HL-60/S4 (cell line): ENCODE results near the gene GBX1.

ENCODE experiments used
- in situ Hi-C: fragments of 300-500 bp; cut with MboI; formaldehyde crosslinking; loops from 2 replicates; pipeline ENCODE4 v1.14.3; 2022; ENCODE audit warnings: low sequenced_read_pairs

The GBX1 gene

DNA sequence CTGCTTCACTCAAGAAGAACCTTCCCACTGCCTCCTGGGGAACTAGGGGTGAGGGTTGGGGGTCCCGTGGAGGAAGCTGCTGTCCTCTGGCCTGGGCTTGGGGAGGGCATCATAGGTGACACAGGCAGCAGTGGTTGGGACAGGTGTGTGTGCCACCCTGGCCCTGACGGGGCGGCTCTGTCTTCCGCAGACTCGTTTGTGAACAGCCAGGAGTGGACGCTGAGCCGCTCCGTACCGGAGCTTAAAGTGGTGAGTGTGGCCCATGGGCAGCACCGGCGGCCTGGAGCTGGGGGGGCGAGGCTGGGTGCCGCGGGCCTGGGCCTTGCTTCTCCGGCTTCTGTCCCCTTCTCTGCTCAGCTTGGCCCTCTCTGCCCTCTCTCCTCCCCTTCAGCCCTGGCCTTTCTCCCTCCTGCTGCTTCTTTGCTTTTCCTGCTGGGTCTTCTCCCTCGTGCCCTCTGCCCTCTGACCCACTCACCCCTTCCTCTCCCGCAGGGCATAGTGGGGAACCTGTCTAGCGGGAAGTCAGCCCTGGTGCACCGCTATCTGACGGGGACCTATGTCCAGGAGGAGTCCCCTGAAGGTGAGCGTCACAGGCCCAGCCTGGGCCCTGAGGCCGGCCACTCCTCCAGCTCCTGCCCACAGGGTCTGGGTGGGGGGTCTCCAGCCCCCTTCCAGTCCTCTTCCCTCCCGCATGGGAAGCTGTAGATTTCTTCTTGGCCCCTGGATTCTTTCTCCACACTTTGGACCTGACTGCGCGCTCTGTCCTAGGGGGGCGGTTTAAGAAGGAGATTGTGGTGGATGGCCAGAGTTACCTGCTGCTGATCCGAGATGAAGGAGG lies 50.7 kb downstream of the GBX1 start:
- in situ Hi-C loops, result no loop called here

DNA sequence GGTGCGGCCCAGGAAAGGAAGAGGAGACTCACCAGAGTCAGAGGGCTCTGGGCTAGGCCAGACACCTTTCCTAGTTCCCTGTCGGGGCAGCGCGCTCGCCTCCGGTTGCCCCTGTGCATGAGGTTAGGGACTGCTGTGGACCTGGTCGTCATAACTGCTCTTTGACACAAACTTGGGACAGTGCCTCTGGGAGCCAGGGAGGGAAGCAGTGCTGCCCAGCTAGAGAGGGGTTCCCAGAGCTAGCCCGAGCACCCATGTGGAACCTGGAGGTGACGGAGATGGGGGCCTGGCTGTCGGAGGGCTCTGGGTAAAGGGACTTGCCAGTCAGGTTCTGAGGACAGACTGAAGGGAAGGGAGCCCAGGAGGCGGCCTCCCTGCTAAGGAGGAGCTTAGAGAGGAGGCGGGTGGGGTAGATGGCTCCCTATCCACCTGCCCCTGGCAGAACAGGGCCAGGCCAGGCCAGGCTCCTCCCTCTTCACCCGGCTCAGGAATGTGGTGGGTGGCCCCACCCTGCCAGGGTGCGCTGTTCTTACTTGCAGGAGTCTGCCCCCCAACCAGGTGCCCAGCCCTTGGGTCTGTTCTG lies 51.6 kb downstream of the GBX1 start:
- in situ Hi-C loops, result no loop called here

DNA sequence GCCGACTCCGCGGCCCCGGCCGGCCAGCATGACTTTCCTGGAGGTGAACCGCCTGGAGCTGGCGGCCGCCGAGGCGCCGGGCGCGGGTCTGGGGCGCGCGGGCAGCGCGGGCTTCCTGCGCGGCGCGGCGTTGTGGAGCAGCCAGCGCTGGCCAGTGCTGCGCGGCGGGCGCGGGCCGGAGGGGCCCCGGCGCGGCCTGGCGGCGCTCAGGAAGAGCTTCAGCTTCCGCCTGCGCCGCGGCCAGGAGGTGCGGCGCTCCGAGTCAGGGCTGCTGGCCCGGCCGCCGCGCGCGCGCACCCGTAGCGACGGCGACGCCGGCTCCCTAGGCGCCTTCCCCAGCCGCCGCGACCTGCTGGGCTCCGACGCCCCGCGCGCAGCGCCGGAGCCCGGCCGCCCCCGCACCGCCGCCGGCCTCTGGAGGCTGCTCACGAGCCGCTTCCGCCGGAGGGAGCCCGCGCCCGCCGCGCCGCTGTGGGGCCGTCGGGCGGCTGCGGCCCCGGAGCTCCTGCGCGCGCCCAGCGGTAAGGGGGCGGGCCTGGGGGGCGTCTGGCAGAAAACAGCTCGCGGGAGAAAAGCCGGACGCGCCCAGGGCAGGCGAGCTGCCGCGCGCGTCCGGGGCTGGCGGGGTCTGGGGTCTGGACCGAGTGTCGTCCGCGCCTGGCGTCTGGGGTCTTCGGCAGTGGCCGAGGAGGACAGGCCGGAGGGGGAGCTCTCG lies 52.2 kb downstream of the GBX1 start:
- in situ Hi-C loops, result no loop called here

DNA sequence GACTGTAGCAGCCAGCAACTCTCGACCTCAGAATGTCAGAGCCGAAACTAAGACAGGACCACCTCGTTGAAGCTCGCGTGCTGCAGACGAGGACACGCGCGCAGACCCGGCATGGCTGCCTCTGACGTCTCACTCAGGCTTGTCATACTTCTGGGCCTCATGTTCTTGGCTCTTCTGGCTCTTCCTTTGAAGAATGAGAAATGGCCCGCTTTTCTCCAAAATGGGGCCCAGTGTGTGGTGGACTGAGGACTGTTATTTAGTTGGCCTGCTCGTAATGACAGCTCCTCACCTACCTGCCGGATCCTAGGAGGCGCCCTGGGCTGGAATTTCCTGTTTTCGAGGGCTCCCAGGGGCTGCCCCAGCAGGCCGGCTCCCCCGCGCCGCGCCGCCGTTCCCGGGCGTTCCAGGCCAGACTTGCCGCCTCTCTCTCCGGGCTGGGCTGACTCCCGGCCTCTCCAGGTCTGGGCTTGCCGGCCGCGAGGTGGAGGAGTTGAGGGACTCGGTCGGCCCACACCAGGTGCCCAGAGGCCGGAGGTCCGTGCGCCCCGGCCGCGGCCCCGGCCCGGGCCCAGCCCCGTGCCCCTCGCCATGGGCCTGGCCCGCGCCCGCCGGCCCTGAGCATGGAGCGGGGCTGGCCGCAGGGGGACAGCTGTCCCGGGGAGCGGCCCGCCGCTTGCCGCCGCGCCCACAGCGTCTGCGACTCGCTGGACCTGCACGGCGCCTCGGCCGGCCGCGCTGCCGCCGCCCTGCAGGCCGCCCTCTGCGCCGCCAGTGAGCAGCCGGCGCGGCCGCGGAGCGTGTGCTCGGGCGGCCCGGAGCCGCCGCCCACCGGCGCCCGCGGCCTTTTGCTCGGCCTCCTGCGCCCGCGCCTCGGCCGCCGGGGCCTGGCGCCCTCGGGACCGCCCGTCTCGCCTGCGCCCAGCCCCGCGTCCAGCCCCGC lies 53.1 kb downstream of the GBX1 start:
- in situ Hi-C loops, result no loop called here

DNA sequence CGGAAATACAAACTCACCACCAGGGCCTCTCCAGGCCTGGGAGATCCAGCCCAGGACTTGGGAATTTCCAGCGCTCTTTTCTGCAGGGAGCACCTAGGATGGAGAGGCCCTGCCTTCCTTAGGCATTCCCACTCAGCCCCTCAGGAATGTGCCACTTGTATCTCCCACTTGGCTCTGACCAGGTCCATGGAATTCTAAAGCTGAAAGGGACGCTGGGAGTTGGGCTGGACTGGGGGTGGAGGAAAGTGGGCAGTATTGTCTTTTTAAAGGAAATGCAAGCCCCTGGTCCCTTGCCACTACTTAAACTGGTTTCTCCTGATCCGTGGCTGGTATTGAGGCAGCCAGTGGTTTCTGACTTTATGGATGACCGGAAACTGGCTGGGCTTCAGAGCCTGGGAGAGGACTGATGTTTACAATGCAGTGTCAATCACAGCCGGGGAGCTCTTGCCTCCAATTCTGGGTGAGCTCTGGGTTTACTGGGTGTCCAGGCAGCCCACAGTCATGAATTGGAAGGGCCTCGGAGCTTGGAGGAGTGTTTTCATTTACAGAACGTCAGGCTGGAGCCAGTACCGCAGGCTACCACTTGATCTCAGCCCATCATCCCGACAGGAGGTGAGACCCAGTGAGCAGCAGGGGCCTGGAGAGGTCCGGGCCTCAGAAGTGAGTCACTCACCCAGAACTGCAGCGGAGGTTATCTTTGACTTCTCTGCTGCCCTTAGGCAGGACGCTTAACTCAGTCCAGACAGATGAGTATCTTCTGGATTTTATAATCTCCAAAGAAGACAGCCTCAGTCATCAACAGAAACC lies 53.9 kb downstream of the GBX1 start:
- in situ Hi-C loops, result no loop called here

DNA sequence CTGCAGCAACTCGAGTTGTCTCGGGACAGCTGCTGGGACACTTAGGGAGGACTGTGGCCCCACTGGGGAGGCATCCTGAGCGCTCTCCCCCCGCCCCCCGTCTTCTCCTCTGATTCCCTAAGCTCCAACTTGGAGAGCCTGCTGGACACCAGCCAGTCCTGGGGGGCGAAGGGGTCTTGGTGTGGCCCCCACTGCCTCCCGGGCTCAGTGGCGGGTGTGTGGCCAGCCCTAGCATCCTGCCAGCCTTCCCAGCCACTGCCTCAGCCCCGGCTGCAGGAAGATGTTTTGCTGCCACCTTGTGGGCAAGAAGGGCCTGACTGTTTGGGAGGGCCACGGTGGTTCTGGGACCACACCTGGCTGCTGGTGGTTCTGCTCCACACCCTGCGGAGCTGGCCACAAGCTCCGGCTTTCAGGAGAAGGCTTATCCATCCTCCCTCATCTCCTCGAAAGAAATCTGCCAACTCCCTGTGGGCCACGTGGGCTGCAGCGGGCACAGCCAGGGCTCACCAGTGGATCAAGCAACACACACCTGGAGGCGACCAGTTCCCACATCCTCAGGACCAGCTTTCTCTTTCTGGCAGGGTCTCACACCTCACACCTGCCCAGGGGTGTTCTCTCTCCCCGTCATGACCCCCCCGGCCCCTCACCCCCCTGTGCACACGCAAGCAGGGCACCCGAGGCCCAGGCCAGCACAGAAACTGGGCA lies 56.4 kb downstream of the GBX1 start:
- in situ Hi-C loops, result no loop called here

DNA sequence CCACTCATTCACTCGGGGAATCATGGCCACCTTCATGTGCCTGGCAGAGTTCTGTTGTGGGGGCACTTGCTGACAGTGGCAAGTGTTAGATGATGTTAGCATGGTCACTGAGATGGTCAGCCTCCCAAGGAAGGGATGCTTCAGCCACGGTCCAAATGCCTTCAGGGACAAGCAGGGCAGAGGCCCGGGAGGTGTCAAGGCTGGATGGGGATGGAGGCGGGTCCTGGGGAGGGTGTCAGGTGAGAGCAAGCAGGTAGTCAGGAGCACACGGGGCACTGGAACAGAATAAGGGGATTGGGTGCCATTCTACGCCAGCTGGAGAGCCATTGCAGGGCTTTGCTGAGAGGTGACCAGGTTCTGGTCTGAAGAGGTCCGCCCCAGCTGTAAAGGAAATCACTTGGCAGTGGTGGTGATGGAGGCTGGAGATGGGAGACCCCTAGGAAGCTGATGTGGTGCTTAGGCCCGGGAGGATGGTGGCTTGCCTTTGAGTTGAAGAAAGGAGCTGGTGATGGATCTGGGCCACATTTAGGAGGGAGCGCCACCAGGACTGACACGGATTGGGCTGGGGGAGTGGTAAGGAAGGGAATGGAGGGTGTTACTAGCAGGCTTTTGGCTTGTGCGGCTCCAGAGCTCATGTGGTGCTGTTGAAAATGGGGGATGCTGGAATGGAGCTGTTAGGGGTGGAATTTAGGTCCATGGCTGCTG lies 57.1 kb downstream of the GBX1 start:
- in situ Hi-C loops, result no loop called here

DNA sequence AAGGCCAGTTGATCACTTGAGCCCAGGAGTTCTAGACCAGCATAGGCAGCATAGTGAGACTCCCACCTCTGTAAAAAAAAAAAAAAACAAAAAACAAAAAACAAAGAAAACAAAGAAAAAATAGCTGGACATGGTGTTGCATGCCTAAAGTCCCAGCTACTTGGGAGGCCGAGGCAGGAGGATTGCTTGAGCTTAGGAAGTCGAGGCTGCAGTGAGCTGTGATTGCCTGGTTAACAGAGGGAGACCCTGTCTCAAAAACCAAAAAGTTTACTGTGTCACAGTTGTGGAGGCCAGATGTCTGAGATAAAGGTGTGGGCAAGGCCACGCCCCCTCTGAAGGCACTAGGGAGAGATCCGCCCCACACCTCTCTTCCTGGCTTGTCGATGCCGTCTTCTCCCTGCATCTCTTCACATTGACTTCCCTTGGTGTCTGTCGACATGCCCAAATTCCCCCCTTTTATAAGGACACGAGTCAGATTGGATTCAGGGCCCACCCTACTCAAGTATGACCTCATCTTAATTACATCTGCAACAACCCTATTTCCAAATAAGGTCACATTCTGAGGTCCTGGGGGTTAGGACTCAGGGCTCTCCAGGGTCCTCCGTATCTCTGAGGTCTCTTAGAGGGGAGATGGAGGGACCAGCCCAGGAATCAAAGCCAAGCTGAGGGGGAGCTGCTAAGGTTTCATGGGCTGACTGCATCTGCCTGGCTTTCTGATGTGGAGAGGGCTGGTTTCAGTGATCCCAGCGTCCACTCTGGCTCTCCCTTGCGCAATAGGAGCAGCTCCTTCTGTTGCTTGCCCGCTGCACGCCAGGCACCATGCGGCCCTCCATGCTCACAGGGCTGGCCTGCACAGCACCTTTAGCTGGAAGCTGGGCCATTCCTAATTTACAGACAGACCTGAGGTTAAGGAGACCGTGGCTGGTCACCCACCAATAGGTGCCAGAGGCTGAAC lies 58.1 kb downstream of the GBX1 start:
- in situ Hi-C loops, result no loop called here

DNA sequence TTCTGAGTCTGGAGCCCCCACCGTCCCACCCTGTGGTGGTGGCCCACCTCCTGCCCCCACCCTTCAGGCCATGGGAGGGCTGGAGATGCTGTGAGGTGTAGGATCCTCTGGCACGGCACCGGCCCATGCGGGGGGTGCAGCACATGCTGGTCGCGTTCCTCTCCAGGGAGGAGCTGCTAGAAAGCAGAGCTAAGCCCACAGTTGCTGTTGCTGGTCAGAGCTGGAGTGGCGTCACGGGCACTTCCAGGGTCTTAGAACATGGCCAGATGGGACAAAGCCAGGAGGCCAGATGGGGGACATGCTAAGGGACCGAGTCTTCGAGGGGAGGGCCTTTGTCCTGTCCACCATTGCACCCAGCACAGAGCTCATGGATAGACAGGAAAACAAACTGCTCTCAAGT lies 59.6 kb downstream of the GBX1 start:
- in situ Hi-C loops, result no loop called here

DNA sequence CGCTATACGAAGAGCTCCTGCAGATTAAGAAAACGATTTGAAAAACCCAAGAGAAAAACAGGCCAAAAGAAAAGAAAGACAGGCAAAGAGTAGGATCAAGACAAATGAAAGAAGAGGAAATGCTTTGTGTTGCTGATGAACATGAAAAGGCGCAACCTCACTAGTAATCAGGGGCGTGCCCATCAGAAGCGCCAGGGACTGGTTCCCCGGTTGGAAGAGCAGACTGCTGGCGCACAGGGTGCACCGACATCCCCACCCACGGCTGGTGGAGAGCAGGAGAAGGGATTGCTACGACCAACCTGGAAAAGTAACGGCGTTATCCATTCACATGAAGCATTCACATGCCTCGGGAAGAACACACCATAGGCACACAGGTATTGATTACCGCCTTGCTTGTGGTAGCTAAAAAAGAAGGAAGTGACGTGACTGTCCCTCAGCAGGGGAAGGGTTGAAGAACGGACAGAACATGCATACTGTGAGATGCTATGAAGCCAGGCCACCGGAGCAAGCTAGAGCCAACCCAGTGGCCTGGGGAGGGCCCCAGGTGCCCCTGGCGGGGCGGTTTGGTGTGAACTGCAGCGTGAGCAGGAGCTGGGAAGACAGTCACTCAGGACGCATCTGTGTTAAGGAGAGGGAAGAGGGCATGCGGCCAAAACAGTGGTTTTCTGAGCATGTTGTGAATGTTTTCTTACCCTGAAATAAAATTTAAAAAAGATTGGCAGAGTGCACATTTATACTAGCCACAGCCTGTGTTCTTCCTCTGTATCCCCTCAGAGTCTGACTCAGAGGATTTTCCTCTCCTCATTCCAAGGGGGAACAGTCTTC lies 62.9 kb downstream of the GBX1 start:
- in situ Hi-C loops, result no loop called here

DNA sequence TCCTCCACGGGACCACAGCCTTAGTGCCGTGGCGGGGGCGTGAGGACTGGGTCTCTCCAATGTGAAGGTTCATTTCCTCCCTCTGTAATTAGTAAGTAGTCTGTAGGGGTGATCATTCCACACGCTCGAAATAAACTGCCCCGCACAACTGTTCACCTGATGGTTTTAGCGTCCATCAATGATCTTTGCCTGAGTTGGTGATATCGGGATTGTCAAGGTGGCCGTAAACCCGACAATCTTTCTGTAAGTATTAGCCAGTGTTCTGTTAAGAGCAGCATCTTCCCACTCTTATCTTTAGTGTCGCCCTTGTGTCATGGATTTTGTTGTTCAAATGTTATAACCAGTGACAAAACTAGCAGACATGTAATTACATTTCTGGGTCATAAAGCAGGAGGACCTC lies 63.5 kb downstream of the GBX1 start:
- in situ Hi-C loops, result no loop called here

DNA sequence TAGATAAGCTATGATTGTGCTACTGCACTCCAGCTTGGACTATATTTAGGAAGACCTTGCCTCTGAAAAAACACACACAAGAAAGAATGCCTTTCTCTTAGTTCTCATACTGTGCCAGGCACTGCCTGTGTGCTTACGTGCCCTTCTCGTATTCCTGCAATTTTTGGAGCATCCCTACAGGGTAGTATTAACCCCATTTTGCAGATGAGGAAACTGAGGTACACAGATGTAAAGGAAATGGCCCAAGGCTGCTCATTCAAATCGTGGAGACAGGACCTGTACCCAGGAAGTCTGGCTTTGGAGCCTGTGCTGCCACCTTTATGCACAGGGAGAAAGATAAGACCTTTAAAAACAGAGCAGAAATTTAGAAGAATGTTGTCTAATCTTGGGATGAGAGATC lies 64.5 kb downstream of the GBX1 start:
- in situ Hi-C loops, result no loop called here

DNA sequence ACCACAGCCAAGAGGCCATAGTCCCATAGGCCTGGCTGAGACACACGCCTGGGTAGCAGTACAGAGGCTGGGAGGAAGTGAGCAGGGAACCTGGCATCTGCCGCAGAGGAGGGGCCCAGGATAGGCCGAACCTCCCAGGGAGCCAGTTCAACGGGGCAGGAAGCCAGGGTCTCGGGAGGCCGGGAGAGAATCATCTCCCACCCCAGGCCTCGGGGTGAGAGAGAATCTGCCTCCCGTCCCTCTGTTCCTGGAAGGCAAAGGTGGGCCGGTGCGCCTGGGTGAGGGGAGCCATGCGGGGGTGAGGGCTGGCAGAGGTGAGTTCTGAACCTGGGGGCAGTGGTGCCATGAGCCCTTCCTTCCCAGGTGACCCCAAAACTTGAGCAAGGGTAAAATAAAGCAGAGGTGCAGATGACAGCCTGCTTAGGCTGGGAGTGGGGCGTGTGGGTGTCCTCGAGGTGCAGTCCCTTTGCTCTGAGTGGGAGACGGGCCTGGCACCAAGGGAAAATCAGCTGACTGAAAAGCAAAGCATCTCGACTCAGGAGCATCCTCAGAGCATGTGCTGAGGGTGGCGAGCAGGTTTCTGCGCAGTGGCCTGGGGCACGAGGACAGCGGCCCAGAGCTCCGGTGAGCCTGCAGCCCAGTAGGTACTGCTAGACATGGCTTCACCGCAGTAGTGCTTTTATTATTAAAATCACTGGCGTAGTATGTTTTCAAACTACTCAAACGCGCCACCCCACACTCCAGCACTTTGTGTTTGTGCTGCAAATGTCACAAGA lies 65.7 kb downstream of the GBX1 start:
- in situ Hi-C loops, result no loop called here

DNA sequence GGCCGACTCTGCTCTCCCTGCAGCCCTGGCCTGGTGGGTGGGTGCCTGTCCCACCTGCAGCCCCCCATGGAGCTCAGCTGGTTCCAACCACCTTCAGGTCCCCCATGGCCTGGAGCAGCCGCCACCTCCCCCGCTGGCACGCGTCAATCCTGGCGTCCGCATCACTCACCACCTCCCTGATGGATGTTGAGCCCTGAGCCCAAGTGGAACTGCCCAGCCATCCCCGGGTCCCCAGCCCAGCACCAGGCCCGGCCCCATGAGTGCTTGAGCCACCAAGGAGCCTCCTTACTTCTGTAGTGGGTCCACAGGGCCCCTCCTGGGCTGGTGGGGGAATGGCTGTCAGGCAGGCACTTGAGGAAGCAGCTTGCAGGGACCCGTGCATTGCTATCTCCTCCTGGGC lies 66.6 kb downstream of the GBX1 start:
- in situ Hi-C loops, result no loop called here

DNA sequence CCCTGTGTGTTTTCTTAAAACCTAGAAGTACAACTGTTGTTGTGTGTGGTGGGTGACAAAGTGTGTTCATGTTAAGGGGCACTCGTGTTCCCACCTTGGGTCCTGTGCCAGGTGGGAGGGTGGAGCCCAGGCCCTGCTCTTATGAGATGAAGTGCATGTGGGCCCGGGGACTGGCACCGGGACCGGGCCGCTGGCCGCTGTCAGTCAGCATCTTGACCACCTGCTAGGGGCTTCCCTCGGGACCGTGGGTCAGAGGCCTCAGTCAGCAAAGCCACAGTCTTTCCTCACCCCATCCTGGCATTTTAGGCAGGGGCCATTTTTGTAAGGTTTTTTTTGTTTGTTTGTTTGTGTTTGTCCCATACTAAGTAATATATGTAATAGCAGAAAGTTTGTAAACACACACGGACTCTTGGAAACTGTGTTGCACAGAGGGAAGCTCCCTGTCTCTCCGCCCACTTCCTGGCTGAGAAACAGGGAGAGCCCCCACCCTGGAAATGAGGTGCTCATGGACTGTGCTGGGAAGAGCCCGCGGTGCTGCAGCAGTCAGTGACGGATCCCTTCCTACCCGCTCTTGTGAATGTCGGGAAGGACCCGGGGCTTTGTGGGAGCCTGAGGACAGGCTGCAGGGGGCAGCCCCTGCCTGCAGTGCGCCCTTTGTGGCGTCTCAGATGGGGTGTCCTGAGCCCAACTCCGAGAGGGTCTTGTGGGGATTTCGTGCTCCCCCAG lies 67.8 kb downstream of the GBX1 start:
- in situ Hi-C loops, result no loop called here
